ENCODE data around the gene RPL27A. TPM values are rescaled to one million over a fixed set of nuclear protein-coding genes. Genes with fewer than 3 reads are reported as not detected.

RPL27A gene
- total RNA-seq, 1 experiment from 2014 or later: 1,055 TPM

GRCh38 chr11:8722809-8723208 is 40.2 kb downstream of the RPL27A start:
- ChIA-PET POLR2A (interaction anchor here (1.2 kb wide), 1 partner anchor 34 kb away, joined by 3 read pairs; no protein-coding TSS in a partner anchor), CTCF (no interaction called here), RAD21 (ENCODE audit: low non-redundant PET in 1 of 2, low total read pairs in 2 of 2, uncharacterized antibody in 2 of 2, unreplicated experiment in 2 of 2) (no interaction called here)
- Histone ChIP-seq H3K36me3 (ENCODE audit: control insufficient read depth in 1 of 2, insufficient read depth in 2 of 2, low read length in 2 of 2) (no peaks in the 10 kb centered on the region), H3K79me2 (ENCODE audit: insufficient read depth, low read length) (no peaks in the 10 kb centered on the region), H3K9me2 (ENCODE audit: insufficient read depth) (no peaks in the 10 kb centered on the region), H3K27ac (ENCODE audit: low read depth, low read length) (no peak overlapping the region), H3K4me3 (replicated peaks in 1 of 2; ENCODE audit: low read depth in 1 of 2, low read length in 2 of 2) (no peak overlapping the region), H3K4me1 (ENCODE audit: control insufficient read depth in 1 of 2, insufficient read depth in 2 of 2, low read length in 2 of 2) (peaks cover 42 to 52% of the 10 kb centered on the region in 2 experiments), H3K27me3 (ENCODE audit: insufficient read depth, low read length) (no peaks in the 10 kb centered on the region), H4K20me1 (ENCODE audit: insufficient read depth) (no peaks in the 10 kb centered on the region), H2AFZ (ENCODE audit: low read depth, low read length, poor library complexity, severe bottlenecking) (no peak overlapping the region), H3K9me3 (ENCODE audit: control insufficient read depth in 1 of 2, insufficient read depth in 1 of 2, low read depth in 1 of 2, low read length in 2 of 2) (no peaks in the 10 kb centered on the region), H3K4me2 (ENCODE audit: low read length) (no peak overlapping the region), H3K9ac (ENCODE audit: low read length) (no peak overlapping the region)
- no peak for TF ChIP-seq EZH2 (IDR thresholded peaks at IDR 0.05)
- TF ChIP-seq ZNF274 (IDR thresholded peaks at IDR 0.05; ENCODE audit: low read depth, low read length): no peak
- no peak for TF ChIP-seq ELF1 (IDR thresholded peaks at IDR 0.05; ENCODE audit: borderline replicate concordance, low read depth)
- no peak for TF ChIP-seq JUND (IDR thresholded peaks at IDR 0.05)
- TF ChIP-seq POLR2AphosphoS5 (IDR thresholded peaks at IDR 0.05; ENCODE audit: low read depth, low read length): no peak
- TF ChIP-seq MAX (IDR thresholded peaks at IDR 0.05): no peak
- no peak for TF ChIP-seq SIN3A (IDR thresholded peaks at IDR 0.05; ENCODE audit: low read depth)
- no peak for TF ChIP-seq EZH2phosphoT487 (IDR thresholded peaks at IDR 0.05; ENCODE audit: borderline replicate concordance)
- no peak for TF ChIP-seq SP1 (IDR thresholded peaks at IDR 0.05; ENCODE audit: low read depth)
- no peak for TF ChIP-seq TCF7L2 (IDR thresholded peaks at IDR 0.05; ENCODE audit: borderline replicate concordance, extremely low read depth, insufficient read depth, insufficient read length)
- TF ChIP-seq REST (IDR thresholded peaks at IDR 0.05; ENCODE audit: low read depth): no peak
- TF ChIP-seq RAD21 (IDR thresholded peaks at IDR 0.05; ENCODE audit: low read depth): no peak
- TF ChIP-seq EGR1 (IDR thresholded peaks at IDR 0.05; ENCODE audit: low read depth): no peak
- no peak for TF ChIP-seq SRF (IDR thresholded peaks at IDR 0.05; ENCODE audit: low read depth)
- TF ChIP-seq POLR2A (IDR thresholded peaks at IDR 0.05; ENCODE audit: borderline replicate concordance, extremely low read depth, insufficient read depth, insufficient read length): no peak
- no peak for TF ChIP-seq FOSL1 (IDR thresholded peaks at IDR 0.05; ENCODE audit: low read depth)
- no peak for TF ChIP-seq ZFX (IDR thresholded peaks at IDR 0.05)
- no peak for TF ChIP-seq CBX3 (IDR thresholded peaks at IDR 0.05; ENCODE audit: low read depth)
- TF ChIP-seq ZBTB33 (IDR thresholded peaks at IDR 0.05; ENCODE audit: extremely low read depth, insufficient replicate concordance, low read length): no peak
- ATAC-seq (no peak), DNase-seq (ENCODE audit: low read depth, low spot score) (no peak)
- BruUV-seq (replicated peaks): no TSS peak
- intact Hi-C loops (cut with micrococcal nuclease): no loop called here
